ENCODE measurements around the gene CATSPER4.

The CATSPER4 gene

DNA sequence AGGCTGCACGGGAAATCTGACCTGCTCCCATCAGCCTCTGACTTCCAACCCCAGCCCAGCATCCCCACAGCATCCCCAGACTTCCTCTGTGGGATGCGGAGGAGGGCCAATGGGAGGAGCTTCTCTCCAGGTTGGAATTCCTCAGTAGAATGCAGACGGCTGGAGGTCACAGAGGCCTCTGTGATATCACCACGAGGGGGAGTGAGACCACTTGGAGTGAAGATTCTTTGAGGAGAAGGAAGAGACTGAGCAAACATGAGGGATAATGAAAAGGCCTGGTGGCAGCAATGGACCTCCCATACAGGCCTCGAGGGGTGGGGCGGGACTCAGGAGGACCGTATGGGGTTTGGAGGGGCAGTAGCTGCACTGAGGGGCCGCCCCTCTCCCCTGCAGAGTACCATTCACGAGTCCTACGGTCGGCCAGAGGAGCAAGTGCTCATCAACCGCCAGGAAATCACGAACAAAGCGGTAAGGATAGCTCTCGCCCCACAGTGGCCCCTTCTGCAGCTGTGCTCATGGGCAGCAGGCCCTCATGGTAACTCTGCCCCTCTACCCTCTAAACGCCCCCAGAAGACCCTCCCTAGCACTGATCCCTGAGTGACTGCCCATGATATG is at the start of gene CATSPER4:
Gene CATSPER4, plus strand, starts transcription at position 230 of the 615 bp plus-strand sequence. Its CDS starts 26 bp downstream, at position 256.
- DNase-seq: no peak

DNA sequence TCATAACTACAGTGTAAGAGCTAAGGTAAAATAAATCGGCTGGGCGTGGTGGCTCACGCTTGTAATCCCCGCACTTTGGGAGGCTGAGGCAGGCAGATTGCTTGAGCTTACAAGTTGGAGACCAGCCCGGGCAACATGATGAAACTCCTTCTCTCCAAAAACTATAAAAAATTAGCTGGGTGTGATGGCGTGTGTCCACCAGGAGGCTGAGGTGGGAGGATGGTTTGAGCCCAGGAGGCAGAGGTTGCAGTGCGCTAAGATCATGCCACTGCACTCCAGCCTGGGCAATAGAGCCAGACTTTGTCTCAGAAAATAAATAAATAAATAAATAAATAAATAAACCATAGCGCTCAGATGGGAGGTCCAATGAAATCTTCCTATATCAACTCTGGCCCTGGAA is 48.2 kb upstream of the CATSPER4 start:
- DNase-seq: no peak

DNA sequence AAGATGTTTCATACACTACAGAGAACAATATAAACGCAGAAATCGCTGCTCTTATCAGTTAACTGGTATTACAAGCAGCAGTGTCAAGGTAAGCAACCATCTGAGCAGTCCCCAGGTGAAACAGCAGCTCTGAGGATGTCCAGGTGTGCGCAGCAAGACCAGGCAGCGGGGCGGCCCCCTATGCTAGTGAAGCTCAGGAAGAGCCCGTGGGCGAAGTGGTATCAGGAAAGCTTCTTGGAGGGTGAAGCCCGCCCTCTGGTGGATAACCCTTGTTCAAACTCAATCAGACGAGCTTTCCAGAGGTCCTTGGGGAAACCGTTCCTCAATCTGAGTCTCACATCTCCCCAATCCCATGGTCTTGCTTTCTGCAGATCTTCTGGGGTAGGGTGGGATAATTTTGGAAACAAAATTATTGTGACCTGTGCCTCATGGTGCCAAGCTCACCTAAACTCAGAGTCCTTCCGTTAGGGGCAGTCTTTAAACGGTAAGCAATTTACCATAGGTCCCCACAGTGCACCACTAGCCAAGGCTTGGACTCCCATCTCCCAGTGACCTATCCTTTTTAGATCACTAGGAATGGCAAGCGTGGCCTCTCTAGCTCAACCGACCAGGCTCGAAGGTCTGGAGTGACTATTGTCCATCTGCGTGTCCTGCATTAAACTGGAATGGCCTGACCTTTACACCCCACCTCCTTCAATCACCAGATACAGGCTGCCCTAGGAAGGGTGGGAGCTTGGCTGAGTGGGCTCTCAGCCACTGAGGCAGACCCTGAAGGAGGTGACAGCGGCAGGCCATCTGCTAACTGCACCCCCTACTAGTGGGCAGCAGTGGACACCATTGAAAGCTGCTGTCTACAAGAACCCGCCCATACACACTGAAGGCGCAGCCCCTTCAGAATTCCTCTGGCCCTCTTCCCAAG is 45.1 kb upstream of the CATSPER4 start:
- DNase-seq: peak; percentile 72

DNA sequence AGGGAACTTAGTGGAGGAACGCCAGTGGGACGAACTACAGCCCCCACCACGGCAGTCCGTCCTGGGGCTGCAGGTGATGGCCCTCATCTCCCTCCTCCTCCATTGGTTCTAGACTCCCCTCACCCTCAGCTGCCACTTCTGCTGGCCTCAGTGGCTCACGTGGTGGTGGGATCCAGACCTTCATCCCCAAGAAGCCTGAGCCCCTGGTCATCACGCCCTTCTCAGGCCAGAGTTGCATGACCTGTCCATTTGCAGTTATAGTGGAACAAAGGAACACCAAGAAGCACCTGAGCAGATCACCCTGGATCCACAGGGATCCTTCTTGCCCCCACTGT is 44.5 kb upstream of the CATSPER4 start:
- no peak for DNase-seq

DNA sequence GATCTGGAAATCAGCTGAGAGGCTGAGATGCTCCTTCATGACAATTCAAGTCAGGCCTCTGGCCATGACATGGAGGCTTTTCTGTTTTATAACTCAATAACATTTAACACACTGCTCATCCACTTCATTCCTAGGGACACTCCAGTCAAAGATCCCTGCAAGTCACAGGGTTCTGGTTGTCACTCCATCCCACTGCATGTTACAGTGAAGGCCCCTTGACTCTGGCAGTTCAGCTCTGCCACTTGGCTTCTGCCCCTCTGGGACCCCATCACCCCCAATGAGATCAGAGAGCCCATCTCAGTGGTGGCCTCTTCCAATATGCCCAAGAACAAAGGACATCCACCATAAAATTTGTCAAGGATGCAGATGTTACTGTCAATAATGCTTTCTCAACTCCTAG is 41.5 kb upstream of the CATSPER4 start:
- no peak for DNase-seq

DNA sequence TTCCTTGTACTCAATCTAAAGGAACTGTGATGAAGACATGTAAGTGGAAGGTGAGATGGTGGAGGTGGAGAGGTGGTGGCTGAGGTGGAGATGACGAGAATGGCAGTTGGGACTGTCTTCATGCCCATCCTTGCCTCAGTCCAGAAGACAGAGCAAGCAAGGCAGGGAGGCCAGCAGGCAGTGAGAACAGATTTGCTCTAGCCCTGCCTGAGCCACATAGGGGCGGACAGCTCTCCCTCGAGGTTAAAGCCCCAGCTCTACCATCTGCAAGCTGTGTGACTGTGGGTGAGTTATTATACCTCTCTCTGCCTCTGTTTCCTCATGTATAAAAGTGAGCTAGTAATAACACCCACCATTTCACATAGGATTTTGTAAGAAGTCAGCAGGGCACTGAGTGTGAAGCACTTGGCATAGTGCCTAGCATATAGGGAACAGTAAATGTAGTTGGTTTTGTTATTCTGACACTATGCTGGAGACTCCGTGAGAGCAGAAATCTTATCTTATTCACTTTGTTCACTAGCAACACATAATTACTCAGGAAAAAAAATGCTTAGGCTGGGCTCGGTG is 36.4 kb upstream of the CATSPER4 start:
- no peak for DNase-seq

DNA sequence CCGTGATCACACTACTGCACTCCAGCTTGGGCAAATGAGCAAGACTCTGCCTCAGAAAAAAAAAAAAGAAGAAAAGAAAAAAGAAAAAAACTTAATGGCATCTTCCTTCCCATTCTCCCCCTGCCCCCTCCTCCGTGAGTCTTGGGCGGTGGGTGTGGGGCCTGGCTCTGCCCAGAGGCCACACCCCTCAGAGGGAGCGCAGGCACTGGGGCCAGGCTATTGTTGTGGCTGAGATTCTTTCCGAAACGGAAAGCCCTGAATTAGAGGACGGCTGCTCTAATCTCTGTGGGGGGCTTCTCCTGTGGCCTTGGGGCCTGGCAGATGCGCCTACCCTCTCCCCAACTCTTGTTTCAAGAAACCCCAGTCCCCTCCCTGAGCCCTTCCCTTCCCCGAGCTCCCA is 35.7 kb upstream of the CATSPER4 start:
- no peak for DNase-seq

DNA sequence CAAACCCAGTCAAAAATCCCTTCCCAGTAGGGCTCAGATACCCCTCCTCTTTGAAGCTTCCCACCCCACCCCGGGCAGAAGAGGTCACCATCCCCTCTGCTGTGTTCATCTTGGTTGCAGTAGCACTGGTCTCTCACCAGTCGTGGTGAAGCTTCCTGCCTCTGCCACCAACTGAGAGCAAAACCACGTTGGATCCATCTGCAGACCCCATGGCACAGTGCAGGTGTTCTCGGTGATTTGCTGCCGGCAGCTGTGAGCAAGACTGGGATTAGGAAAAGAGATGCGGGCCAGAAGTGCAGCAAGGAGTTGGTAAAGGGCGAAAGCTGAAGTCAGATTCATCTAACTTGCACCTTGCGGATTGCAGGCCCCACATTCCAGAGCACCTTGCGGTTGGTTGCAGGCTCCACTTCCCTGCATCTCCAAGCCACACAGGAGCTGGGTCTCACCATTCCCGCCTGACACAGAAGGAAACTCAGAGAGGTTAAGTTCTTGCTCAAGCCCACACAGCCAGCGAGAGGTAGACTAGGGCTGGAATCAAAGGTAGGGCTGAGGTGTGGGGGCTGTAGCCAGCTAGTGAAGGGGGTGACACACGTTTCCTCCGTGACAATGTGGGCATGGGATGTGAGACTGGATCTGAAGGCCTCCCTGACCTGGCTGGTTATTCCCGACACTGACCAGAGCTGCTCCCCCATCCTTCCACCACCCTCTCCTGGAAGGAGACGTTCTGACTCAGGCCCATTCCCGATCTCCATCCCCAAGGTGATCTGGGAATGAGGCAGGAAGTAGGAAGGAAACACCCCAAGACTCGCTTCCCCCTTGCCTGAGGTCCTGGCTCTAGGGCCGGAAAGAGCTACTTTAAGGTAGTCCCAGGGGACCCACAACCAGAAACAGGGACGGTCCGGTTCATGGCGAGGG is 34.8 kb upstream of the CATSPER4 start:
- no peak for DNase-seq

DNA sequence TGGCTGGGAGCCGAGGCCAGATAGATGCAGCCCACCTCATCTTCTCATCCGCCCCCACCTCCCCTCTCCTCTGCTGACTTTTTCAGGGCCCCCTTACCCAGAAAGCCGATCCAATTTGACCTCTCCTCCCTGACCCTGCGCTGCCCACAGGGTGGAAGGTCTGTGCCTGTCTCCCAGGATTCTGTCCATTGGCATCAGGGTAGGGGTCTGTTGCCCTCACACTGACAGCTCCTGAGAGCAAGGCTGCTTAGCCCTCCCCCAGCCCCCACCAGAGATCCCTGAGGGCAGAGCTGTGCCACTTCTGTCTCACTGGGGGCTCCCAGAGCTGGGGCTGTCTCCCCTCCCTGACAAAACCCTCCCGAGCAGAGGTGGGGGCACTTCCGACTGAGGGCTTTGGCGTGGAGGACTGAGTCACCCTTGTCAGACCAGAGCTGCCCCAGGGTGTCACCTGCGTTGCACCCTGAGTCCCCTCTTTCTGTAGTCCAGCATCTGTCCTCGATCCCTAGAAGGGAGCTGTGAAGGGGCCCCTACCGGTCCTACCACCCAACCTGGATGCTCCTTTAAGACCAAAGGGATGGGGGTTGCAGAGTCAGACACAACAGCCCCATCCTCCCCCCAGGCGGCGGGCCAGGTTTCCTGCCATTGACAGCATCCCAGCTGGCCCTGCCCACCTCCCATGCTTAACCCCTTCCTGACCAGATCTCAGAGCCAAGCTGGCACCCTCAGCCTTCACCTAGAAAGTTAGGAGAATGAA is 33.9 kb upstream of the CATSPER4 start:
- no peak for DNase-seq

DNA sequence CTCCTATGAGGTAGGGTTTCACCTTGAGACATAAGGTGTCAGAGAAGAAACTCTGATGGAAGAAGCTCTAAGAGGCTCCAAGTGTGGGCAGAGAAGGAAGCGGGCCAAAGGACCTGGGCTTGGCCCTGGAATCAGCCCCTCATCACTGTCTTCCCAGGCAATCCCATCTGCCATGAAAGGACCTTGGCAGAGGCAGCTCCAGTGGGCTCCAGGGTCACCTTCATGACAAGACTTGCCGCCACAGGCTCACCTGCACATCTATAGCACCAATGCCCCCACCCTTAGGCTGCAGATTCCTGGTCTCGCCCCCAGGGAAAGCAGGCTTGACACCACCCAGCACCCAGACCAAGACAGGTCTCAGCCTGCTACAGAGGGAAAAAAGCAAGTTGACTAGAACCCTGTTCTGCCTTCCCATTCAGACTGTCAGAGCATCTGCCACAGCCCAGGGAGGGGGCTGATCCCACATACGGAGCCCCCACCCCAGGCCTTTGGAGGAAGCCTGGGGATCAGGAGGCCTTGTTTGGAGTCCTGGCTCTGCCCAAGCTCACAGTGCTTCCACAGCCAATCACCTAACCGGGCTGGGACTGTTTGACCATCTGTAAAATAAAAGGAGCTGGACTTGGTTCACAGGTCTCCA is 32.0 kb upstream of the CATSPER4 start:
- DNase-seq: no peak

DNA sequence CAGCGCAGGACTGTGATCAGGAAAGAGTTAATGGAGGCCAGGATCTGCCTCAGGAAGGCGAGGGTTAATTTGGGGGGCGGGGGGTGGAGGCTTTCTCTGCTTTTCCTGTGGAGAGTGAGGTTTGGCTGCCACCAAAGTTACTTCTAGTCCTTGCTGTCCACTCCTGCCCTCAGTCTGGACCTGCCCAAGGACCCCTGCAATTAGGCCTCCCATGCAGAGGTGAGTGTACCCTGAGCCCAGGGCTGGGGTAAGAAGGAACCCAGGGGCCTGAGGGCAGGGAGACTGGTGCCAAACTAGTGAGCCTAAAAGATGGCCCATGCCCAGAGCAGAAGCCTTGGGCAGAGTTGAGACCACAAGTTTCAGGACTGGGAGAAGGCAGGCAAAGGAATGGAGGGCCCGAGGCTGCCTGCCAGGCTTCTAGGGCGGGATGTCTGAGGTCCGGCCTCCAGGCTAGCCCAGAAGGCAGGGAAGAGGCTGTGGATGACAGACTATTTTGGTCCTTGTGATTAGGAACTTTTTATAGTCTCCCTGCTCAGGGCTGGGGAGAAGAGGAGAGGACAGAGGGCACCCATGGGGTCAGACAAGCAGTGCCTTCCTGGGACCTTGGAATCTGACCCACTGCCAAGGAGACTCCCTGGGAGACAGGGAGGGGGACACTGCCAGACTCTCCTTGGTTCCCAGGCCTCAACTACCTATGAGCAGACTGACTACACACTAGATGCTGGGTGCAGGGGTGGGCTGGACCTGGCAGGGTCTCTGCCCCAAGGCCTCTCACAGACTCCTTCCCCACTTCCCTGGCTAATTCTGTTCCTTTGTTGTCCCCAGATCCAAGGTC is 31.3 kb upstream of the CATSPER4 start, which contains the start of gene FAM110D:
Gene FAM110D, plus strand, starts transcription at position 172 of the 835 bp plus-strand sequence. CDS start 2,213 bp downstream, outside the sequence.
- no peak for DNase-seq

DNA sequence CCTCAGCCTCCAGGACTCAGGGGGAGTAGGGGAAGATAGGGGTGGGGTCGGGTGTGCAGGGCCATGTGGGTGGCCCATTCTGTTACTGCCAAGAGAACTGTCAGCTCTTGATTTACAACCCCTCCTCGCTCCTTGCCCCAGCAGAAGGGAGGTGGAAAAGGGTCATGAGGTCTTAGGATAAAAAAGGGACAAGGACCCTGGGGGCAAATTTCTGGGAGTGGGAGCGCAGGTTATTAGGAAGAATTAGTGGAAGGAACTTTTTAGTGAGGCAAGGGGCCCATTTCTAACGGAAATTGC is 30.7 kb upstream of the CATSPER4 start:
- DNase-seq: no peak

DNA sequence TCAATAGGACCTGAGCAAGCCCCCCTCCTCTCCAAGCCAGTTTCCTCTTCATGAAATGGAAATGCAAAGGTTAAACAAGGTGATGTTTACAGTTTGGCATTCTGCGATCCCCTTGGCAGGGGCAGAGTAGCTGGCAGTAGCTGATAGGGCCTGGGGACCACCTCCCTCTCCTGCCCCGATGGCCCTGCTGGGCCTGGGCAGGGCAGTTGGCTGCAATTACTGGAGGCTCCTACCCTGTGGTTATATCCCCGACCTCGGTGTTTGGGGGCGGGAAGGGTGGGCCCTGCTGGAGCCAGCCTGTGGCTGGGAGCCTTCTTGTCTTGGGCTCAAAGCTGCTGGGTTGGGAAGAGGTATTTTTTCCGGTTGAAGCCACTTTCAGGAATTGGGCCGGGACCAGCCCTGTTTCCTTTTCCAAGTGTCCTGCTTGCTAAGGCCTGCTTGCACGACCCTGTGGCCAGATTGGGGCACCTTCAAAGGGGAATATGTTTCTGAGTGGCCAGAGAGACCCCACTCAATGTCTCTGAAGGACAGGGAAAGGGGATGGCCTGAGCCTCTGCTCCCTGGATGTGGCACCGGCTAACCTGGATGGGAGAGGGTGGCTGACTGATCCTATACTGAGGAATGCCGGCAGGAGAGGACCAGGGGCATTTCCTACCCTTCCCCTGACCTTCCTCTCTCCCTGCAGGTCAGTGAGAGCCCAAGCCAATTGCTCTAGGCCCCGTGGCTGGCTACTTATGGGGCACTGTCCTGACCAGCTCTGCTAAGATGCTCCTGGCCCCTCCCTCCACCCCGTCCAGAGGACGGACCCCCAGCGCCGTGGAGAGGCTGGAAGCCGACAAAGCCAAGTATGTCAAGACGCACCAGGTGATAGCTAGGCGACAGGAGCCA is 29.6 kb upstream of the CATSPER4 start:
- no peak for DNase-seq

DNA sequence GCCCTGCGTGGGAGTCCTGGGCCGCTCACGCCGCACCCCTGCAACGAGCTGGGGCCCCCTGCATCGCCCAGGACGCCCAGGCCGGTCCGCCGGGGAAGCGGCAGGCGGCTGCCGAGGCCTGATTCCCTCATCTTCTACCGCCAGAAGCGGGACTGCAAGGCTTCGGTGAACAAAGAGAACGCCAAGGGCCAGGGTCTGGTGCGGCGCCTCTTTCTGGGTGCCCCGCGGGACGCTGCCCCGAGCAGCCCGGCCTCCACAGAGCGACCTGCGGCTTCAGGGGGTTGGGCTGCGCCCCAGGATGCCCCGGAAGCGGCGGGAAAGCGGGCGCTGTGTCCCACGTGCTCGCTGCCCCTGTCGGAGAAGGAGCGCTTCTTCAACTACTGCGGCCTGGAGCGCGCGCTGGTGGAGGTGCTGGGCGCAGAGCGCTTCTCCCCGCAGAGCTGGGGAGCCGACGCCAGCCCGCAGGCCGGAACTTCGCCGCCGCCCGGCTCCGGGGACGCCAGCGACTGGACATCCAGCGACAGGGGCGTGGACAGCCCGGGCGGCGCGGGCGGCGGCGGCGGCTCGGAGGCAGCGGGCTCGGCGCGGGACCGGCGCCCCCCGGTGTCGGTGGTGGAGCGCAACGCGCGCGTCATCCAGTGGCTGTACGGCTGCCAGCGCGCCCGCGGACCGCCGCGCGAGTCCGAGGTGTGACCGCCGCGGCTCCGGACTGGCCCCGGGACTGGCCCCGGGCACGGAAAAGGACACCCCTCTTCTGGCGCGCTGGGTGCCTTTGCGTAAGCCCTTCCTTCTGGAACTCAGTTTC is 28.8 kb upstream of the CATSPER4 start:
- peak; percentile 7 for DNase-seq

DNA sequence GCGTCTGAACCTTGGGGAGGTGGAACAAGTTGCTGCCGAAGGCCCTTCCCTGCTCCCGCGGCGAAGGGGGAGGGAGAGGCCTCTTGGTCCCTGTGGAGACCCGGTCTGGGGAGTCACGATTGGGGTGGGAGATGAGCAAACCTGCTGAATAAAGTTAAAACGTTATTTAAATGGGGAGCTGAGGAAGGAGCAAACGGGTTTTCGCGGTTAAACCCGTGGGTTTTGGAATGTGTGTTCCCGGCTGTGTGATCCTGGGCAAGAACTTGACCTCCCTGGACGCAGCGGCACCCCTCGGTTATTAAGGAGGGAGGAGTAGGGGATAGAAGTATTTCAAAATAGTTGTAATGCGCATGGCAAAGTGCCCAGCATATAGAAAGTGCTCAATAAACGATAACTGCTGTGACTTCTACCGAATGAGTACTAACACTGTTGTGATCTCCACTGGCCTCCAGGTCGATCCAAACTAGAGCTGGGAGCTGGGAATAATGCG is 28.1 kb upstream of the CATSPER4 start:
- no peak for DNase-seq

DNA sequence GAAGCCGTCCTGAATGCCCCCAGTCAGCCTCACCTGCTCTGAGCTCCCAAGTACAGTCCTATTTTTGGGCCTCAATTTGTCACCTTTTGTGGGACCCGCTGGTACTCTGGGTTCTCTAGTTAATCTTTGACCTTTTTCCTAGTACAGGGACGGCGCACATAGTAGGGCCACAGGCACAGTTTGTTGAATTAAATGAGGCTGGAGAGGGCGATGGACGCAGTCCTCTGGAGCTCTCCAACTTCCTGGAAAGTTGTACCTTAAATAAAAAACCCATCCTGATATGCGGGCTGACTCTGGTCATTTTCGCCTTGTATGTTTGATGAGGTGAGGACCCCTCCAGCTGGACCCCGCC is 26.7 kb upstream of the CATSPER4 start:
- no peak for DNase-seq

DNA sequence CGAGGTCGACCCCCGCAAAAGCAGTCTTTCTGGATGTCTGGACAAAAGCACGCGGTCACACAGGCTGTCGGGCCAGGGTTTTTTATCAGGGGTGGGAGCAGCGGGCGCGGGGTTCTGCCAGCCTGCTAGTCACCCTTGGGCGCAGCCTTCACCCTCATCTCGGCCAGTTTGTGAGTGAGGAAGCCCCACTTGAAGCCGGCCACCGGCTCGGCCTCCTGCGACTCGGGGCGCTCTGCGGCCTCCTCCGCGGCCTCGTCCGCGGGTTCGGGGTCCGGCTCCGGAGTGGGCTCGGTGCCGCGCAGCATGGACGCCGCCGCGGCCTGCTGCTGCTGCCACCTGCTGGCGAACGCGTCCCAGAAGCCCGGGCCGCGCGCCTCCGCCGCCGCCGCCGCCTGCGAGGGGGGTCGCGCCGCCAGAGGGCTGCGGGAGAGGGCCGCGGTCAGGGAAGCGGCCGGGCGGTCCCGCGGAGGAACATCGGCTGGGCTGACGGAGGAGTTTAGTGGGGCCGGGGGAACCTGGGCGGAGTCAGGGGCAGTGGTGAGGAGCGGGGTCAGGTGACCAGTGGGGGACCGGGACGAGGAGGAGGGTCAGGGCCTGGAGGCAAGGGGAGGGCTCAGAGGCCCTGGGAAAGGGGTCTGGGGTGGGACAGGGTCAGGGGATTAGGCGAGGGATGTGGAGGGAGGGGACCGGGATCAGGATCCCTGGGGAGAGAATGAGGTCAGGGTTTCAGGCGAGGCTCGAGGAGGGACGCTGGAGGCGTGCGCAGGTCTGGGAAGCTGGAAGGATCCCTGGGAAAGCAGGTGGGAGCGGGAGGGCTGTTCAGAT is 26.2 kb upstream of the CATSPER4 start:
- DNase-seq: no peak
